Spinal cord (tissue), 10 donors: ENCODE results near the gene PTGS1. TPM values are rescaled to one million over a fixed set of nuclear protein-coding genes. Genes with fewer than 3 reads are reported as not detected.

Experiments
- DNase-seq, 6 donors: peaks; one replicate each; pipeline versions ENCODE4 v3.0.0 to v3.0.0-alpha.2; 2013 to 2015; ENCODE audit warnings: low spot score in 6 of 6, low read depth in 4 of 6
- H3K27ac ChIP-seq: one replicate; pipeline ENCODE4 v1.5.1; 2013; ENCODE audit warnings: low read depth, low read length, control low read depth
- H3K27me3 ChIP-seq: one replicate; pipeline ENCODE4 v1.6.1; 2013; ENCODE audit warnings: low read length; ENCODE audit not compliant: control insufficient read depth, insufficient read depth
- H3K36me3 ChIP-seq: one replicate; pipeline ENCODE4 v1.6.1; 2013; ENCODE audit warnings: low read length; ENCODE audit not compliant: control insufficient read depth, insufficient read depth
- H3K4me1 ChIP-seq: one replicate; pipeline ENCODE4 v1.6.1; 2013; ENCODE audit warnings: low read length; ENCODE audit not compliant: control insufficient read depth, insufficient read depth
- H3K4me3 ChIP-seq: one replicate; pipeline ENCODE4 v1.5.1; 2013; ENCODE audit warnings: low read depth, low read length, control low read depth
- H3K9me3 ChIP-seq: one replicate; pipeline ENCODE4 v1.6.1; 2013; ENCODE audit warnings: low read length; ENCODE audit not compliant: control insufficient read depth, insufficient read depth
- WGBS: methylation state at CpG from one replicate; pipeline ENCODE4 v1.1.5; 2013; ENCODE audit warnings: missing lambda C conversion rate; ENCODE audit not compliant: insufficient coverage; 5-methylcytosine and 5-hydroxymethylcytosine counted together
- polyA plus RNA-seq, 2 donors: library from polyadenylated mRNA; unstranded; fragments of 120-200 nt; gene quantifications; one replicate each; pipeline ENCODE4 v1.2.1, GENCODE V29; 2013; ENCODE audit not compliant: insufficient read length in 2 of 2
- total RNA-seq, 2 donors: library from RNA; depleted of rRNA in 1 of 2; stranded (reverse); fragments of 120-200 nt in 1 of 2; fragments of >200 nt in 1 of 2; gene quantifications; one replicate each; pipeline versions ENCODE4 v1.2.3 to v1.2.4, GENCODE V29; 2013 to 2014
- donor health status: healthy.

The PTGS1 gene
- total and polyA plus RNA-seq, 4 donors = 3.0 to 5.6 (median 3.5) TPM

- Histone ChIP-seq H3K4me3 (no peak overlapping the region), H3K36me3 (no peaks in the 10 kb centered on the region), H3K9me3 (no peaks in the 10 kb centered on the region), H3K27ac (no peak overlapping the region), H3K27me3 (peaks cover 4% of the 10 kb centered on the region), H3K4me1 (peaks cover 31% of the 10 kb centered on the region)
- 73% methylated on average over 11 of the region's 15 CpGs for WGBS
- DNase-seq = no peak
Measured at GRCh38 chr9:122342323-122343050, 28.3 kb upstream of the PTGS1 start.

GRCh38 chr9:122346478-122347347 lies 24.1 kb upstream of the PTGS1 start:
- Histone ChIP-seq H3K4me1 (peaks cover 16% of the 10 kb centered on the region), H3K27me3 (peaks cover 25% of the 10 kb centered on the region), H3K9me3 (no peaks in the 10 kb centered on the region), H3K27ac (no peak overlapping the region), H3K36me3 (no peaks in the 10 kb centered on the region), H3K4me3 (peak overlapping the region; percentile 18)
- DNase-seq = peak in 3 of 6 donors; percentile 26 to 74 (median 67)
- under 1% methylated on average over 90 of the region's 90 CpGs for WGBS

GRCh38 chr9:122347348-122348287 lies 23.2 kb upstream of the PTGS1 start:
- peaks cover 25% of the 10 kb centered on the region for H3K27me3 ChIP-seq
- no peak overlapping the region for H3K27ac ChIP-seq
- H3K9me3 ChIP-seq = no peaks in the 10 kb centered on the region
- peak in 2 of 6 donors; percentile 28 to 42 for DNase-seq
- no peaks in the 10 kb centered on the region for H3K36me3 ChIP-seq
- H3K4me3 ChIP-seq = no peak overlapping the region
- 32% methylated on average over 10 of the region's 16 CpGs for WGBS
- peaks cover 16% of the 10 kb centered on the region for H3K4me1 ChIP-seq

GRCh38 chr9:122348288-122348777 lies 22.5 kb upstream of the PTGS1 start:
- H3K9me3 ChIP-seq = no peaks in the 10 kb centered on the region
- no peaks in the 10 kb centered on the region for H3K36me3 ChIP-seq
- H3K4me3 ChIP-seq = no peak overlapping the region
- 75% methylated on average over 10 of the region's 12 CpGs for WGBS
- no peak for DNase-seq
- peaks cover 25% of the 10 kb centered on the region for H3K27me3 ChIP-seq
- peaks cover 16% of the 10 kb centered on the region for H3K4me1 ChIP-seq
- no peak overlapping the region for H3K27ac ChIP-seq

GRCh38 chr9:122348791-122349190 lies 22.0 kb upstream of the PTGS1 start:
- H3K27ac ChIP-seq = no peak overlapping the region
- 100% methylated on average over 1 of the region's 2 CpGs for WGBS
- no peak for DNase-seq

GRCh38 chr9:122349201-122349600 lies 21.6 kb upstream of the PTGS1 start:
- peaks cover 16% of the 10 kb centered on the region for H3K4me1 ChIP-seq
- H3K36me3 ChIP-seq = no peaks in the 10 kb centered on the region
- H3K9me3 ChIP-seq = no peaks in the 10 kb centered on the region
- H3K27ac ChIP-seq = no peak overlapping the region
- H3K27me3 ChIP-seq = peaks cover 25% of the 10 kb centered on the region
- H3K4me3 ChIP-seq = no peak overlapping the region
- 88% methylated on average over 4 of the region's 4 CpGs for WGBS
- DNase-seq = no peak

More at GRCh38 chr9:122348791-122349190, 22.0 kb upstream of the PTGS1 start:
- Histone ChIP-seq H3K9me3 (no peaks in the 10 kb centered on the region), H3K36me3 (no peaks in the 10 kb centered on the region), H3K27me3 (peaks cover 25% of the 10 kb centered on the region), H3K4me3 (no peak overlapping the region), H3K4me1 (peaks cover 16% of the 10 kb centered on the region)

- Histone ChIP-seq H3K4me3 (no peak overlapping the region), H3K36me3 (no peaks in the 10 kb centered on the region), H3K4me1 (peaks cover 16% of the 10 kb centered on the region), H3K9me3 (no peaks in the 10 kb centered on the region), H3K27me3 (peaks cover 25% of the 10 kb centered on the region), H3K27ac (no peak overlapping the region)
- peak; percentile 35 to 92 (median 64) for DNase-seq
- 54% methylated on average over 10 of the region's 11 CpGs for WGBS
Measured at GRCh38 chr9:122350577-122351355, 20.1 kb upstream of the PTGS1 start.

GRCh38 chr9:122354536-122355199 lies 16.2 kb upstream of the PTGS1 start:
- DNase-seq = no peak
- 79% methylated on average over 7 of the region's 8 CpGs for WGBS
- peaks cover 2% of the 10 kb centered on the region for H3K27me3 ChIP-seq
- no peak overlapping the region for H3K27ac ChIP-seq
- no peaks in the 10 kb centered on the region for H3K36me3 ChIP-seq
- no peaks in the 10 kb centered on the region for H3K4me1 ChIP-seq
- no peaks in the 10 kb centered on the region for H3K9me3 ChIP-seq
- H3K4me3 ChIP-seq = no peak overlapping the region
